HG03175 (cell line): ENCODE results near the gene COL9A2.
"Not testable (repeated sequence)": the region's sequence is repeated elsewhere in the genome, so short reads cannot be mapped to it uniquely, and the experiment has no call there.

Experiments
- ATAC-seq: cut with Tn5 transposase; IDR thresholded peaks from one replicate; pipeline ENCODE4 v1.9.1; 2021; ENCODE audit warnings: mild to moderate bottlenecking, moderate library complexity; ENCODE audit not compliant: unreplicated experiment

COL9A2 gene

GRCh38 chr1:40316595-40317393 lies at the start of gene COL9A2:
COL9A2 (minus strand) TSS chr1:40317286; CDS start chr1:40317197, 89 bp downstream.
- ATAC-seq, result no peak

- ATAC-seq, result peak; percentile 81
Measured at GRCh38 chr1:40363721-40364120, 46.6 kb upstream of the COL9A2 start.

- no peak for ATAC-seq
Measured at GRCh38 chr1:40362699-40363098, 45.6 kb upstream of the COL9A2 start.

GRCh38 chr1:40362199-40362598 lies 45.1 kb upstream of the COL9A2 start:
- no peak for ATAC-seq

- ATAC-seq, result no peak
Measured at GRCh38 chr1:40361637-40362036, 44.6 kb upstream of the COL9A2 start.

GRCh38 chr1:40361201-40361600 lies 44.1 kb upstream of the COL9A2 start:
- ATAC-seq, result no peak

GRCh38 chr1:40360631-40361030 lies 43.5 kb upstream of the COL9A2 start:
- ATAC-seq, result no peak

GRCh38 chr1:40357625-40358024 lies 40.5 kb upstream of the COL9A2 start:
- no peak for ATAC-seq

GRCh38 chr1:40353082-40353481 lies 36.0 kb upstream of the COL9A2 start:
- ATAC-seq, result no peak

GRCh38 chr1:40352126-40352525 lies 35.0 kb upstream of the COL9A2 start:
- ATAC-seq, result no peak

- ATAC-seq, result no peak
Measured at GRCh38 chr1:40351124-40351523, 34.0 kb upstream of the COL9A2 start.

GRCh38 chr1:40350391-40350790 lies 33.3 kb upstream of the COL9A2 start:
- no peak for ATAC-seq

- no peak for ATAC-seq
Measured at GRCh38 chr1:40344597-40344996, 27.5 kb upstream of the COL9A2 start.

GRCh38 chr1:40342381-40342717 lies 25.3 kb upstream of the COL9A2 start:
- ATAC-seq, result not testable (repeated sequence)

- ATAC-seq, result no peak
Measured at GRCh38 chr1:40341491-40342380, 24.6 kb upstream of the COL9A2 start.

- ATAC-seq, result no peak
Measured at GRCh38 chr1:40339420-40340323, 22.6 kb upstream of the COL9A2 start.

GRCh38 chr1:40338745-40339419 lies 21.8 kb upstream of the COL9A2 start:
- peak; percentile 55 for ATAC-seq

GRCh38 chr1:40337443-40337842 lies 20.4 kb upstream of the COL9A2 start:
- no peak for ATAC-seq

- ATAC-seq, result no peak
Measured at GRCh38 chr1:40332695-40333094, 15.6 kb upstream of the COL9A2 start.

GRCh38 chr1:40331403-40331802 lies 14.3 kb upstream of the COL9A2 start:
- ATAC-seq, result not testable (repeated sequence)
